HepG2 (cell line): ENCODE measurements around the gene BANP. TPM values are rescaled to one million over a fixed set of nuclear protein-coding genes. Genes with fewer than 3 reads are reported as not detected.
A peak's percentile ranks its signal among the peaks of the same experiment; 100 is the strongest.

ENCODE experiments used
- ASH2L ChIP-seq: fragments of 300-600, 200-600 bp; sonication (generic); IDR thresholded peaks from 2 replicates; pipeline ENCODE4 v1.7.0; 2017; ENCODE audit warnings: low read depth, mild to moderate bottlenecking, moderate library complexity, mixed read lengths, low read length; ENCODE audit not compliant: insufficient read length
- CREB1 ChIP-seq, 2 experiments: fragments of 450-650 bp in 1 of 2; IDR thresholded peaks; 2 replicates each; pipeline ENCODE4 v1.6.1; 2016 to 2017; ENCODE audit warnings: control low read depth in 1 of 2, mild to moderate bottlenecking in 1 of 2, missing compliant biosample characterization in 1 of 2, missing genetic modification characterization in 1 of 2
- CREM ChIP-seq, 2 experiments: sonication (generic) in 1 of 2; formaldehyde crosslinking in 1 of 2; IDR thresholded peaks; 2 replicates each; pipeline versions ENCODE4 v1.4.0 to v1.6.1; 2016 to 2020; ENCODE audit warnings: antibody characterized with exemption in 1 of 2, mild to moderate bottlenecking in 1 of 2, missing genetic modification reagents in 1 of 2
- FOXK1 ChIP-seq: sonication (generic); formaldehyde crosslinking; IDR thresholded peaks from 2 replicates; pipeline ENCODE4 v1.4.0; 2020; ENCODE audit warnings: low read depth, missing genetic modification reagents, borderline replicate concordance
- JUN ChIP-seq: sonication (generic); formaldehyde crosslinking; IDR thresholded peaks from 2 replicates; pipeline ENCODE4 v1.4.0; 2020; ENCODE audit warnings: mild to moderate bottlenecking, missing genetic modification reagents
- KMT2A ChIP-seq: sonication (generic); formaldehyde crosslinking; IDR thresholded peaks from 2 replicates; pipeline ENCODE4 v1.4.0; 2020; ENCODE audit warnings: missing genetic modification reagents
- MIER2 ChIP-seq: IDR thresholded peaks from 2 replicates; pipeline ENCODE4 v1.6.1; 2016; ENCODE audit warnings: missing biosample characterization, missing genetic modification reagents
- NFE2 ChIP-seq: sonication (generic); formaldehyde crosslinking; IDR thresholded peaks from 2 replicates; pipeline ENCODE4 v1.4.0; 2020; ENCODE audit warnings: missing genetic modification reagents
- PAWR ChIP-seq: sonication (generic); formaldehyde crosslinking; IDR thresholded peaks from 2 replicates; pipeline ENCODE4 v1.4.0; 2020; ENCODE audit warnings: missing genetic modification reagents, mild to moderate bottlenecking, borderline replicate concordance
- PLRG1 ChIP-seq: fragments of 450-650 bp; conservative IDR thresholded peaks from 2 replicates; pipeline ENCODE4 v1.6.1; 2016
- RBFOX2 ChIP-seq: fragments of 200-400 bp; formaldehyde crosslinking; IDR thresholded peaks from 2 replicates; pipeline ENCODE4 v1.6.1; 2017; ENCODE audit warnings: low read depth, mild to moderate bottlenecking, low read length
- RNF2 ChIP-seq: fragments of 450-650 bp; conservative IDR thresholded peaks from 2 replicates; pipeline ENCODE4 v1.6.1; 2016; ENCODE audit warnings: low read depth
- RXRA ChIP-seq: sonication (generic); formaldehyde crosslinking; IDR thresholded peaks from 2 replicates; pipeline ENCODE4 v1.5.1; 2020; ENCODE audit warnings: missing genetic modification reagents
- SKI ChIP-seq: fragments of 450-650 bp; IDR thresholded peaks from one replicate; pipeline ENCODE4 v1.6.1; 2018; ENCODE audit warnings: mild to moderate bottlenecking; ENCODE audit not compliant: partially characterized antibody
- SMYD3 ChIP-seq: sonication (generic); formaldehyde crosslinking; IDR thresholded peaks from 2 replicates; pipeline ENCODE4 v1.8.1; 2023; ENCODE audit warnings: mild to moderate bottlenecking, missing genetic modification reagents
- SUZ12 ChIP-seq: fragments of 150-350 bp; IDR thresholded peaks from 2 replicates; pipeline ENCODE4 v1.6.1; 2014; ENCODE audit warnings: low read depth, low read length
- TEF ChIP-seq: sonication (generic); formaldehyde crosslinking; IDR thresholded peaks from 2 replicates; pipeline ENCODE4 v1.5.0; 2020; ENCODE audit warnings: missing genetic modification reagents
- ZBTB14 ChIP-seq: sonication (generic); formaldehyde crosslinking; IDR thresholded peaks from 2 replicates; pipeline ENCODE4 v1.4.0; 2020; ENCODE audit warnings: missing genetic modification reagents
- ZC3H4 ChIP-seq: sonication (generic); formaldehyde crosslinking; IDR thresholded peaks from 2 replicates; pipeline ENCODE4 v1.4.0; 2020; ENCODE audit warnings: missing genetic modification reagents, borderline replicate concordance
- ZNF124 ChIP-seq: sonication (generic); formaldehyde crosslinking; IDR thresholded peaks from 2 replicates; pipeline ENCODE4 v1.4.0; 2020; ENCODE audit warnings: missing genetic modification reagents
- ZNF567 ChIP-seq: sonication (generic); formaldehyde crosslinking; IDR thresholded peaks from 2 replicates; pipeline ENCODE4 v1.8.1; 2023; ENCODE audit warnings: mild to moderate bottlenecking, missing genetic modification reagents, borderline replicate concordance
- ZNF691 ChIP-seq: sonication (generic); formaldehyde crosslinking; IDR thresholded peaks from 2 replicates; pipeline ENCODE4 v1.4.0; 2020; ENCODE audit warnings: missing genetic modification reagents, low read depth, mild to moderate bottlenecking, borderline replicate concordance
- ZNF737 ChIP-seq: sonication (generic); formaldehyde crosslinking; IDR thresholded peaks from 2 replicates; pipeline ENCODE4 v1.5.0; 2020; ENCODE audit warnings: missing genetic modification reagents, mild to moderate bottlenecking, borderline replicate concordance
- ZNF788 ChIP-seq: sonication (generic); formaldehyde crosslinking; IDR thresholded peaks from 2 replicates; pipeline ENCODE4 v1.5.0; 2020; ENCODE audit warnings: mild to moderate bottlenecking, missing genetic modification reagents, borderline replicate concordance
- ZSCAN30 ChIP-seq: sonication (generic); formaldehyde crosslinking; IDR thresholded peaks from 2 replicates; pipeline ENCODE4 v1.5.0; 2020; ENCODE audit warnings: mild to moderate bottlenecking, missing genetic modification reagents
- ZUFSP ChIP-seq: sonication (generic); formaldehyde crosslinking; IDR thresholded peaks from 2 replicates; pipeline ENCODE4 v1.9.0; 2021; ENCODE audit warnings: missing genetic modification reagents, mild to moderate bottlenecking, borderline replicate concordance
- polyA plus RNA-seq, 8 experiments: library from polyadenylated mRNA; depleted of rRNA in 3 of 8; stranded (reverse) in 7 of 8; unstranded in 1 of 8; fragments of >200 nt; fragmentation: Illumina TruSeq in 4 of 8; extraction: Trizol in 4 of 8; gene quantifications; 2 replicates each; pipeline versions ENCODE4 v1.2.1 to v1.2.3, GENCODE V29; 2011 to 2016; ENCODE audit warnings: low read depth in 4 of 8, missing spikeins in 1 of 8, mixed read lengths in 1 of 8; ENCODE audit not compliant: insufficient read depth in 1 of 8
- total RNA-seq, 5 experiments: library from RNA; depleted of rRNA; stranded (reverse); fragments of >200 nt; fragmentation: Illumina TruSeq; extraction: Trizol; gene quantifications; 2 replicates each; pipeline ENCODE4 v1.2.3, GENCODE V29; 2016; ENCODE audit warnings: low read depth in 1 of 5

BANP gene
- total and polyA plus RNA-seq, 2 of the 13 experiments (the other 11 are each of a cell fraction or from before 2014, with no cell fraction given), result 20.2 to 23.8 TPM

- TF ChIP-seq ZBTB14 (CRISPR knock-in tag) (no peak; the same call in 1 of the 2 replicates), SMYD3 (CRISPR knock-in tag) (no peak), CREM (IDR thresholded peaks at IDR 0.05) (peak; percentile 100), CREM (CRISPR knock-in tag; IDR thresholded peaks at IDR 0.05) (no peak; the same call in 1 of the 2 replicates), RBFOX2 (peak; percentile 92), ASH2L (peak; percentile 86), ZNF124 (CRISPR knock-in tag) (peak; percentile 86), ZUFSP (CRISPR knock-in tag) (no peak), SKI (no peak), ZNF567 (CRISPR knock-in tag) (no peak; the same call in 1 of the 2 replicates), TEF (CRISPR knock-in tag) (no peak; the same call in 1 of the 2 replicates), CREB1 (IDR thresholded peaks at IDR 0.05) (peak; percentile 86), CREB1 (CRISPR knock-in tag; IDR thresholded peaks at IDR 0.05) (peak; percentile 96), PAWR (peak; percentile 75; the same call in 1 of the 2 replicates), KMT2A (CRISPR knock-in tag) (peak; percentile 75), SUZ12 (peak; percentile 99), FOXK1 (peak; percentile 94), RNF2 (peak; percentile 90), ZC3H4 (CRISPR knock-in tag) (peak; percentile 70; the same call in 1 of the 2 replicates), NFE2 (CRISPR knock-in tag) (no peak), RXRA (CRISPR knock-in tag) (peak; percentile 77), MIER2 (CRISPR knock-in tag) (no peak; the same call in 1 of the 2 replicates), JUN (CRISPR knock-in tag) (peak; percentile 67; the same call in 1 of the 2 replicates), ZNF737 (CRISPR knock-in tag) (0 out of 2 replicates have a peak, but pooled peaks have one; percentile 12), ZNF691 (CRISPR knock-in tag) (peak; percentile 73), ZSCAN30 (CRISPR knock-in tag) (no peak), ZNF788 (CRISPR knock-in tag) (peak; percentile 97), PLRG1 (no peak)
Observed at GRCh38 chr16:87950765-87951551, at the start of gene BANP (continued).
